ENCODE measurements around the gene CRYBA2.

- TF ChIP-seq POLR2AphosphoS5 (IDR thresholded peaks at IDR 0.05; ENCODE audit: low read depth): no peak
- TF ChIP-seq CTCF (conservative IDR thresholded peaks at IDR 0.05; ENCODE audit: low read depth in 2 of 2): no peak
- no peak for TF ChIP-seq EZH2phosphoT487 (IDR thresholded peaks at IDR 0.05; ENCODE audit: unreplicated experiment)
- no peak for TF ChIP-seq ZNF331 (CRISPR knock-in tag; IDR thresholded peaks at IDR 0.05; ENCODE audit: low read depth)
- TF ChIP-seq EZH2 (IDR thresholded peaks at IDR 0.05; ENCODE audit: low read depth, unreplicated experiment): no peak
- TF ChIP-seq ETS1 (IDR thresholded peaks at IDR 0.05): no peak
- no peak for TF ChIP-seq REST (IDR thresholded peaks at IDR 0.05; ENCODE audit: unreplicated experiment)
- TF ChIP-seq CREB1 (CRISPR knock-in tag; IDR thresholded peaks at IDR 0.05; ENCODE audit: low read depth): no peak
Measured at GRCh38 chr2:219037783-219038499, 44.7 kb upstream of the CRYBA2 start.
